IMR-90 (cell line): Measurements from ENCODE around the gene TRPM3. TPM values are rescaled to one million over a fixed set of nuclear protein-coding genes. Genes with fewer than 3 reads are reported as not detected.

Experiments
- ATAC-seq: fragments of 200-7000 bp; cut with Tn5 transposase; 2 replicates; pipeline ENCODE4 v1.9.1; 2020; ENCODE audit warnings: low read depth, mild to moderate bottlenecking, moderate library complexity
- BruUV-seq: library from RNA; stranded (reverse); fragments of 400-500 nt; replicated peaks from 2 replicates; lab custom pipeline; 2021; lab: Mats Ljungman, UMichigan
- CTCF ChIA-PET: fragments of 300-600 bp; formaldehyde crosslinking; extraction: SDS; loops from one replicate; lab custom pipeline; 2021; ENCODE audit warnings: antibody characterized with exemption; lab: Yijun Ruan, JAX
- POLR2A ChIA-PET: fragments of 300-600 bp; sonication (Branson Sonifier 250); formaldehyde crosslinking; loops from one replicate; lab custom pipeline; 2022; ENCODE audit warnings: antibody characterized with exemption; ENCODE audit not compliant: unreplicated experiment; lab: Charles Lee
- DNase-seq: peaks from one replicate; pipeline ENCODE4 v3.0.0; 2013
- H2AFZ ChIP-seq: replicated peaks from 2 replicates; pipeline ENCODE3; 2013; ENCODE audit warnings: low read length, mild to moderate bottlenecking; ENCODE audit not compliant: poor library complexity
- H2AK5ac ChIP-seq: 2 replicates; pipeline ENCODE4 v1.6.1; 2013; ENCODE audit warnings: low read depth, low read length, inconsistent platforms
- H2AK9ac ChIP-seq: replicated peaks from 2 replicates; pipeline ENCODE3; 2013; ENCODE audit warnings: mild to moderate bottlenecking, low read depth, low read length, moderate library complexity; ENCODE audit not compliant: poor library complexity
- H2BK120ac ChIP-seq: 2 replicates; pipeline ENCODE4 v1.6.1; 2013; ENCODE audit warnings: low read depth, low read length, inconsistent platforms
- H2BK15ac ChIP-seq: 3 replicates; pipeline ENCODE4 v1.6.1; 2013; ENCODE audit warnings: low read depth, low read length, inconsistent platforms
- H2BK20ac ChIP-seq: 2 replicates; pipeline ENCODE4 v1.6.1; 2013; ENCODE audit warnings: low read depth, mild to moderate bottlenecking, inconsistent platforms, low read length, moderate library complexity
- H2BK5ac ChIP-seq: 2 replicates; pipeline ENCODE4 v1.6.1; 2013; ENCODE audit warnings: mild to moderate bottlenecking, low read depth, low read length, inconsistent platforms; ENCODE audit not compliant: poor library complexity, severe bottlenecking
- H3K14ac ChIP-seq: replicated peaks from 2 replicates; pipeline ENCODE4 v1.6.1; 2013; ENCODE audit warnings: low read depth, low read length, inconsistent platforms
- H3K18ac ChIP-seq: 2 replicates; pipeline ENCODE4 v1.6.1; 2013; ENCODE audit warnings: low read depth, low read length, control low read depth
- H3K23ac ChIP-seq: 2 replicates; pipeline ENCODE4 v1.6.1; 2013; ENCODE audit warnings: low read depth, low read length, inconsistent platforms
- H3K27ac ChIP-seq: 2 replicates; pipeline ENCODE4 v1.5.1; 2013; ENCODE audit warnings: mild to moderate bottlenecking, control low read depth, low read length; ENCODE audit not compliant: insufficient read depth
- H3K27me3 ChIP-seq: 2 replicates; pipeline ENCODE4 v1.6.1; 2013; ENCODE audit warnings: low read length; ENCODE audit not compliant: control insufficient read depth, insufficient read depth
- H3K36me3 ChIP-seq: 2 replicates; pipeline ENCODE4 v1.6.1; 2013; ENCODE audit warnings: low read length, mixed read lengths; ENCODE audit not compliant: control insufficient read depth, insufficient read depth
- H3K4ac ChIP-seq: 2 replicates; pipeline ENCODE4 v1.6.1; 2013; ENCODE audit warnings: low read depth, low read length, inconsistent platforms
- H3K4me1 ChIP-seq: 2 replicates; pipeline ENCODE4 v1.6.1; 2013; ENCODE audit warnings: low read length, mixed read lengths; ENCODE audit not compliant: control insufficient read depth, insufficient read depth
- H3K4me2 ChIP-seq: 2 replicates; pipeline ENCODE4 v1.6.1; 2013; ENCODE audit warnings: low read depth, mild to moderate bottlenecking, control low read depth, low read length, moderate library complexity
- H3K4me3 ChIP-seq: 2 replicates; pipeline ENCODE4 v1.5.1; 2013; ENCODE audit warnings: low read depth, mild to moderate bottlenecking, control low read depth, low read length, moderate library complexity; ENCODE audit not compliant: insufficient read depth
- H3K56ac ChIP-seq: 2 replicates; pipeline ENCODE4 v1.6.1; 2013; ENCODE audit warnings: low read length, inconsistent platforms; ENCODE audit not compliant: insufficient read depth; ENCODE audit errors: extremely low read depth
- H3K79me1 ChIP-seq, 2 experiments: 2 replicates each; pipeline ENCODE4 v1.6.1; 2013; ENCODE audit warnings: low read length in 2 of 2, inconsistent platforms in 1 of 2, low read depth in 1 of 2
- H3K9ac ChIP-seq: 2 replicates; pipeline ENCODE4 v1.6.1; 2013; ENCODE audit warnings: low read depth, low read length, control low read depth
- H3K9me1 ChIP-seq: 2 replicates; pipeline ENCODE4 v1.6.1; 2013; ENCODE audit warnings: low read length, inconsistent platforms; ENCODE audit not compliant: insufficient read depth
- H3K9me3 ChIP-seq: 2 replicates; pipeline ENCODE4 v1.6.1; 2013; ENCODE audit warnings: low read length; ENCODE audit not compliant: control insufficient read depth, insufficient read depth
- H4K20me1 ChIP-seq: 2 replicates; pipeline ENCODE4 v1.6.1; 2013; ENCODE audit warnings: low read length, inconsistent platforms; ENCODE audit not compliant: insufficient read depth
- H4K5ac ChIP-seq: 2 replicates; pipeline ENCODE4 v1.6.1; 2013; ENCODE audit warnings: mild to moderate bottlenecking, low read depth, low read length, control low read depth
- H4K8ac ChIP-seq, 2 experiments: 2 replicates each; pipeline ENCODE4 v1.6.1; 2013; ENCODE audit warnings: low read depth in 2 of 2, low read length in 2 of 2, control low read depth in 1 of 2, inconsistent platforms in 1 of 2
- H4K91ac ChIP-seq: 2 replicates; pipeline ENCODE4 v1.6.1; 2013; ENCODE audit warnings: low read depth, low read length, inconsistent platforms; ENCODE audit not compliant: insufficient read depth
- CEBPB ChIP-seq: IDR thresholded peaks from 2 replicates; pipeline ENCODE4 v1.6.1; 2012; ENCODE audit warnings: low read depth, low read length, improper control_type of control experiment
- ELK1 ChIP-seq: fragments of 150-350 bp; IDR thresholded peaks from 2 replicates; pipeline ENCODE4 v1.6.1; 2016; ENCODE audit warnings: low read depth, mild to moderate bottlenecking, low read length, moderate library complexity, borderline replicate concordance
- MXI1 ChIP-seq: IDR thresholded peaks from 2 replicates; pipeline ENCODE4 v1.6.1; 2012; ENCODE audit warnings: low read depth, mild to moderate bottlenecking, low read length, moderate library complexity, borderline replicate concordance
- SMC3 ChIP-seq: fragments of 150-350 bp; IDR thresholded peaks from 2 replicates; pipeline ENCODE4 v1.6.1; 2016; ENCODE audit warnings: low read depth, mild to moderate bottlenecking, antibody characterized with exemption, low read length, moderate library complexity
- USF2 ChIP-seq: fragments of 150-350 bp; IDR thresholded peaks from 2 replicates; pipeline ENCODE4 v1.6.1; 2017; ENCODE audit warnings: mild to moderate bottlenecking, antibody characterized with exemption, low read length, low read depth
- WGBS, 2 experiments: methylation state at CpG; one replicate each; pipeline versions ENCODE4 v1.1.5 to v1.1.7; 2013; ENCODE audit warnings: missing lambda C conversion rate in 2 of 2; ENCODE audit not compliant: insufficient read length in 1 of 2; ENCODE audit errors: extremely low coverage in 2 of 2; 5-methylcytosine and 5-hydroxymethylcytosine counted together
- dilution Hi-C: fragments of 300-500 bp; cut with HindIII; formaldehyde crosslinking; loops from one replicate; pipeline ENCODE4 v1.14.3; 2018; ENCODE audit warnings: low sequenced_read_pairs; ENCODE audit not compliant: unreplicated experiment
- in situ Hi-C: fragments of 300-500 bp; cut with MboI; formaldehyde crosslinking; loops from 3 replicates; pipeline ENCODE4 v1.14.3; 2019; ENCODE audit warnings: low sequenced_read_pairs, inconsistent platforms, mixed read lengths
- intact Hi-C: fragments of 100-400 bp; cut with micrococcal nuclease; formaldehyde crosslinking; loops from 2 replicates; pipeline ENCODE4 v1.10.0; 2022
- polyA plus RNA-seq, 3 experiments: library from polyadenylated mRNA; depleted of rRNA; stranded (reverse); fragments of >200 nt; gene quantifications; 2 replicates each; pipeline ENCODE4 v1.2.3, GENCODE V29; 2012; ENCODE audit warnings: low replicate concordance in 1 of 3
- total RNA-seq: library from RNA; depleted of rRNA; stranded (reverse); fragments of >200 nt; gene quantifications from 2 replicates; pipeline ENCODE4 v1.2.3, GENCODE V29; 2012

The TRPM3 gene
- total and polyA plus RNA-seq, 2 of the 4 experiments (the other 2 are of a cell fraction), result not detected

GRCh38 chr9:70934642-70935041 lies 186.8 kb downstream of the TRPM3 start:
- Histone ChIP-seq H3K9ac (no peak overlapping the region), H2AK9ac (no peak overlapping the region), H2BK15ac (no peak overlapping the region), H2AK5ac (no peak overlapping the region), H3K56ac (no peak overlapping the region), H4K8ac (no peak overlapping the region), H3K4me1 (no peaks in the 10 kb centered on the region), H3K27ac (no peak overlapping the region), H4K5ac (no peak overlapping the region), H2BK5ac (no peak overlapping the region), H3K4ac (no peak overlapping the region), H3K18ac (no peak overlapping the region), H3K14ac (no peak overlapping the region), H3K4me2 (no peak overlapping the region), H3K79me1 (no peaks in the 10 kb centered on the region), H2BK120ac (no peak overlapping the region), H3K27me3 (peaks cover 17% of the 10 kb centered on the region; the same call in 1 of the 2 replicates), H3K9me1 (no peaks in the 10 kb centered on the region), H4K91ac (no peak overlapping the region), H3K23ac (no peak overlapping the region), H2AFZ (no peak overlapping the region), H2BK20ac (no peak overlapping the region), H3K9me3 (no peaks in the 10 kb centered on the region), H4K20me1 (no peaks in the 10 kb centered on the region), H3K4me3 (no peak overlapping the region), H3K36me3 (no peaks in the 10 kb centered on the region)
- ATAC-seq (no peak), DNase-seq (no peak)
- WGBS, 2 experiments, result no CpG with 5 or more reads among the region's 1 CpG
- POLR2A ChIA-PET, result no interaction called here
- CTCF ChIA-PET, result no interaction called here
- no TSS peak for BruUV-seq
- in situ Hi-C loops, result no loop called here
- dilution Hi-C loops, result no loop called here
- TF ChIP-seq ELK1 (no peak), MXI1 (no peak), USF2 (no peak), CEBPB (peak; percentile 70), SMC3 (no peak)
- intact Hi-C loops, result no loop called here
